Activated T-helper 1 cell treated with anti-CD3 and anti-CD28 coated beads, Interleukin-12 subunit alpha, Interleukin-12 subunit beta, Interleukin-2, Interleukin-4 antibody, amounts not matched to agents 30 ng/mL and 10 ng/mL and 1 ng/mL, durations not matched to agents 14 hours and 24 hours and 36 hours (primary cell): Measurements from ENCODE around the gene SLC25A36. TPM values are rescaled to one million over a fixed set of nuclear protein-coding genes. Genes with fewer than 3 reads are reported as not detected.
"Not testable (repeated sequence)": the region's sequence is repeated elsewhere in the genome, so short reads cannot be mapped to it uniquely, and the experiment has no call there.

ENCODE experiments used
- DNase-seq: peaks from one replicate; pipeline ENCODE4 v3.0.0; 2021; ENCODE audit warnings: low spot score
- H3K27ac Mint-ChIP-seq: one replicate; pipeline ENCODE4 v1.8.0; 2021; ENCODE audit warnings: mild to moderate bottlenecking, mixed read lengths
- H3K27me3 Mint-ChIP-seq: one replicate; pipeline ENCODE4 v1.8.0; 2022; ENCODE audit warnings: mild to moderate bottlenecking, moderate library complexity, mixed read lengths; ENCODE audit not compliant: insufficient read depth
- H3K36me3 Mint-ChIP-seq: one replicate; pipeline ENCODE4 v1.8.0; 2021; ENCODE audit warnings: low read depth, mixed read lengths
- H3K4me1 Mint-ChIP-seq: one replicate; pipeline ENCODE4 v1.8.0; 2021; ENCODE audit warnings: low read depth, mixed read lengths
- H3K4me3 Mint-ChIP-seq: one replicate; pipeline ENCODE4 v1.8.0; 2021; ENCODE audit warnings: mild to moderate bottlenecking, moderate library complexity, mixed read lengths
- H3K9me3 Mint-ChIP-seq: one replicate; pipeline ENCODE4 v1.8.0; 2021; ENCODE audit warnings: mixed read lengths
- intact Hi-C: fragments of 100-400 bp; cut with micrococcal nuclease; formaldehyde crosslinking; loops from one replicate; pipeline ENCODE4 v1.15.1; 2024
- total RNA-seq: library from RNA; stranded (reverse); gene quantifications from 2 replicates; pipeline ENCODE4 v1.2.3, GENCODE V29; 2022

Gene SLC25A36
- total RNA-seq, 1 donor from 2014 or later, result 49.5 TPM

DNA sequence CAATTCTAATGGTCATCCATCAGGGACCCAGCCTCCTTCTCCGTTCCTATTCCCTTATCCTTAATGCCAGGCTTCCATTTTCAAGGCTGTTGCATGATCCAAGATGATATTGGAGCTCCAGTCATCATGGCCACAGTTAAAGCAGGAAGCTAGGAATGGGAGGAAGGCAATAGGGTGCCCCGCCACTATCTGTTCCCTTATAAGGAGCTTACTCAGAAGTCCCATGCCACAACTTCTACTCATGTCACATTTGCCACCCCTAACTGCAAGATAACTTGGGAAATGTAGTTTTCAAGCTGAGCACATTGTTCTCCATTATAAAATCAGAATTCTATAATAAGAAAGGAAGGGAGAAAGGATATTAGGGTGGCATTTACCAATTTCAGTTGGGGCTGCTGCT lies 70.9 kb downstream of the SLC25A36 start:
- intact Hi-C loops, result no loop called here
- H3K9me3 Mint-ChIP-seq, result peaks cover 2% of the 10 kb centered on the region
- no peak overlapping the region for H3K4me3 Mint-ChIP-seq

DNA sequence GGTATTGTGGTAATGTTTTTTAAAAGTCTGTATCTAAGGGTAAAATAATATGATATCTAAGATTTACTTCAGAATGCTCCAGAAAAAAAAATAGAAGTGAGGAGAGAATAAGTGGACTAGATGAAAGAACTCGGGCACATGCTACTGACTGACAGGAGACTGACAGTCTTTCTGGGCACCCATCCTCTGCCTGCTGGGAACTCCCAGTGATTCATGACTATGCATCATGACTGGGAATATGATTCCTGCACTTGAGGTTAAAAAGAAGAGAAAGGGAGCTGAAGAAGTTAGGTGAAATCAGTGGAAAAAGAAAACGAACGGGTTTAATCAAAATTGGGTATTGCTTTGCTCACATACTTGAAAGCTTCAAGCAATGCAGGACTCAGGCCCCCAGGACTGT lies 73.8 kb downstream of the SLC25A36 start:
- Mint-ChIP-seq H3K27me3 (peaks cover 16% of the 10 kb centered on the region), H3K4me1 (peaks cover 34% of the 10 kb centered on the region), H3K9me3 (peaks cover 5% of the 10 kb centered on the region), H3K36me3 (no peaks in the 10 kb centered on the region), H3K4me3 (no peak overlapping the region), H3K27ac (no peak overlapping the region)
- intact Hi-C loops, result no loop called here
- no peak for DNase-seq

More for the DNA sequence above, 70.9 kb downstream of the SLC25A36 start:
- Mint-ChIP-seq H3K27ac (no peak overlapping the region), H3K27me3 (peaks cover 14% of the 10 kb centered on the region), H3K36me3 (no peaks in the 10 kb centered on the region), H3K4me1 (peaks cover 20% of the 10 kb centered on the region)
- DNase-seq, result no peak

DNA sequence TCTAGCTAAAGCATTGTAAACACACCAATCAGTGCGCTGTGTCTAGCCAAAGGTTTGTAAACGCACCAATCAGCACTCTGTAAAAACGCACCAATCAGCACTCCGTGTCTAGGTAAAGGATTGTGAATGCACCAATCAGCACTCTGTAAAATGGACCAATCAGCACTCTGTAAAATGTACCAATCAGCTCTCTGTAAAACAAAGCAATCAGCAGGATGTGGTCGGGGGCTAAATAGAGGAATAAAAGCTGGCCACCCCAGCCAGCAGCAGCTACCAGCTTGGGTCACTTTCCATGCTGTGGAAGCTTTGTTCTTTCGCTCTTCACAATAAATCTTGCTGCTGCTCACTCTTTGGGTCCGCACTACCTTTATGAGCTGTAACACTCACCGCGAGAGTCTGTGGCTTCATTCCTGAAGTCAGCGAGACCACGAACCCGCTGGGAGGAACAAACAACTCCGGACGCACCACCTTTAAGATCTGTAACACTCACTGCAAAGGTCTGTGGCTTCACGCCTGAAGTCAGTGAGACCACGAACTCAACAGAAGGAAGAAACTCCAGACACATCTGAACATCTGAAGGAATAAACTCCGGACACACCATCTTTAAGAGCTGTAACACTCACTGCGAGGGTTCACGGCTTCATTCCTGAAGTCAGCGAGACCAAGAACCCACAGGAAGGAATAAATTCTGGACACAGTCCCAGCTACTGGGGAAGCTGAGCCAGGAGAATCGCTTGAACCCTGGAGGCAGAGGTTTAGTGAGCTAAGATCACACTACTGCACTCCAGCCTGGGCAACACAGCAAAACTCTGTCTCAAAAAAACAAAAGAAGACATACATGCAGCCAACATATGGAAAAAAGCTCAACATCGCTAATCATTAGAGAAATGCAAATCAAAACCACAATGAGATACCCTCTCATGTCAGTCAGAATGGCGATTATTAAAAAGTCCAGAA lies 76.0 kb downstream of the SLC25A36 start:
- intact Hi-C loops, H3K36me3 Mint-ChIP-seq, H3K9me3 Mint-ChIP-seq: not testable (repeated sequence)
- peak overlapping the region; percentile 35 for H3K27ac Mint-ChIP-seq
- H3K4me3 Mint-ChIP-seq, result peak overlapping the region; percentile 38
- peaks cover 26% of the 10 kb centered on the region for H3K4me1 Mint-ChIP-seq
- peak; percentile 44 for DNase-seq
- peaks cover 11% of the 10 kb centered on the region for H3K27me3 Mint-ChIP-seq

GRCh38 chr3:141019244-141019643 lies 77.6 kb downstream of the SLC25A36 start:
- peaks cover 9% of the 10 kb centered on the region for H3K27me3 Mint-ChIP-seq
- no peak overlapping the region for H3K27ac Mint-ChIP-seq
- H3K36me3 Mint-ChIP-seq, result no peaks in the 10 kb centered on the region
- H3K4me3 Mint-ChIP-seq, result no peak overlapping the region
- H3K9me3 Mint-ChIP-seq, result peaks cover 5% of the 10 kb centered on the region
- no peak for DNase-seq
- intact Hi-C loops, result no loop called here
- H3K4me1 Mint-ChIP-seq, result peaks cover 26% of the 10 kb centered on the region

DNA sequence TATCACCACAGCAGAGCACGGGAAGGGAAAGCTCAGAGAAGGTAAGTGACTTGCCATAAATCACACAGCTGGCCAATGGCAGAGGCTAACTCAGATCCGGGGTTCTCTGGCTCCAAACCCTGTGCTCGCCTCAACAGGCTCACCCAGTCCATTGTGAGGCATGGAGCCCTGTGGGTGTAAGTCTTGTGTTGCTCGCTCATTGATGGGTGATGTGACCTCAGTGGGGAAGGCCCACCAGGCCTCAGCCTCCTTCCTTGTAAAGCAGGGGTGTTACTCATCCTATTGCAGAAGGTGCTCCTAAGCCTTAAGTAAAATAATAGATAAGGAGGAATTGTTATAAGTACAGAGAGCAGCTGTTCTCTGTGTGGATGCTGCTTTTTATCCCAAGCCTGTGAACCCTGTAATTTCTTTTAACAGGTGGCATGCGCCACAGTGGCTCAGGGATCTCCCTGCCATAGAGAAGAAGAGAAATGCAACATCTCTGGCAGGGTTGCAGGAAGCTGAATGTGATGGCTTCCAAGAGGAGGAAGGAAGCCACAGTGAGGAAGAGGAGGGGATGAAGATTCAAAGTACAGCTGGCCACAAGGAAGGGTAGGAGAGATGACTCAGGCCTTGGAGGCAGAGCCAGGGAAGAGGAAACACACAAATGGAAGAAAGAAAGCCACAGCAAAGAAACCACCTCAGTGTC lies 78.7 kb downstream of the SLC25A36 start:
- peaks cover 17% of the 10 kb centered on the region for H3K27me3 Mint-ChIP-seq
- H3K9me3 Mint-ChIP-seq, result peaks cover 5% of the 10 kb centered on the region
- H3K36me3 Mint-ChIP-seq, result no peaks in the 10 kb centered on the region
- H3K4me1 Mint-ChIP-seq, result peaks cover 26% of the 10 kb centered on the region
- intact Hi-C loops, result no loop called here
- no peak overlapping the region for H3K4me3 Mint-ChIP-seq
- no peak overlapping the region for H3K27ac Mint-ChIP-seq
- no peak for DNase-seq

DNA sequence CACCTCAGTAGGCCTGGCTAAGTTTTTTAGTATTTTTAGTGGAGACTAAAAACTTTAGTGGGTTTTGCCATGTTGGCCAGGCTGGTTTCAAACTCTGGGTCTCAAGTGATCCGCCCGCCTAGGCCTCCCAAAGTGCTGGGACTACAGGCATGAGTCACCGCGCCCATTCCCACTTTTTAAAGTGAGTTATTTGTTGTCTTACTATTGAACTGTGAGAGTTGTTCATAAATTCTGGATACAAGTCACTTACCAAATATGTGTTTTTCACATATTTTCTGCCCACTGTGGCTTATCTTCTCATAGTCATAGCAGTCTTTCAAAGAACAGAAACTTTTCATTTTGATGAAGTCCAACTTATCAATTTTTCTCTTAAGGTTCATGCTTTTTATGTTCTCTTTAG lies 79.6 kb downstream of the SLC25A36 start:
- no peaks in the 10 kb centered on the region for H3K36me3 Mint-ChIP-seq
- peaks cover 26% of the 10 kb centered on the region for H3K4me1 Mint-ChIP-seq
- H3K27ac Mint-ChIP-seq, result peak overlapping the region; percentile 18
- peaks cover 5% of the 10 kb centered on the region for H3K9me3 Mint-ChIP-seq
- peaks cover 24% of the 10 kb centered on the region for H3K27me3 Mint-ChIP-seq
- H3K4me3 Mint-ChIP-seq, result no peak overlapping the region
- intact Hi-C loops, result no loop called here
- DNase-seq, result no peak

Other genes with a start within 250 kb of the SLC25A36 start
- gene SPSB4, start 109.5 kb downstream of the SLC25A36 start, total RNA-seq, result not detected in 2 replicates